G401.6 (cell line): Measurements from ENCODE around the gene LITAF.

Experiments
- FAIRE-seq: peaks from 2 replicates; lab custom pipeline; 2012; peaks lifted over from hg19 to GRCh38; lab: Jason Lieb, UNC

Gene LITAF

GRCh38 chr16:11586856-11587642, at the start of gene LITAF:
LITAF (minus strand) TSS chr16:11586919; CDS start chr16:11556730, 30,189 bp downstream.
- no peak for FAIRE-seq

- no peak for FAIRE-seq
Measured at GRCh38 chr16:11636172-11636721, 49.5 kb upstream of the LITAF start.

- no peak for FAIRE-seq
Measured at GRCh38 chr16:11635679-11636171, 49.0 kb upstream of the LITAF start.

- no peak for FAIRE-seq
Measured at GRCh38 chr16:11635113-11635652, 48.5 kb upstream of the LITAF start.

GRCh38 chr16:11634312-11634711, 47.6 kb upstream of the LITAF start:
- FAIRE-seq, result no peak

GRCh38 chr16:11633113-11633512, 46.4 kb upstream of the LITAF start:
- FAIRE-seq, result no peak

GRCh38 chr16:11632455-11632939, 45.8 kb upstream of the LITAF start:
- FAIRE-seq, result no peak

- no peak for FAIRE-seq
Measured at GRCh38 chr16:11631214-11631613, 44.5 kb upstream of the LITAF start.

GRCh38 chr16:11630768-11631056, 44.0 kb upstream of the LITAF start:
- FAIRE-seq, result no peak

- no peak for FAIRE-seq
Measured at GRCh38 chr16:11630046-11630767, 43.5 kb upstream of the LITAF start.

- FAIRE-seq, result no peak
Measured at GRCh38 chr16:11629071-11630030, 42.6 kb upstream of the LITAF start.

- FAIRE-seq, result no peak
Measured at GRCh38 chr16:11627822-11628457, 41.2 kb upstream of the LITAF start.

GRCh38 chr16:11627292-11627663, 40.6 kb upstream of the LITAF start:
- FAIRE-seq, result no peak

GRCh38 chr16:11626657-11627291, 40.1 kb upstream of the LITAF start:
- FAIRE-seq, result no peak

- no peak for FAIRE-seq
Measured at GRCh38 chr16:11625769-11626168, 39.0 kb upstream of the LITAF start.

GRCh38 chr16:11624636-11625607, 38.2 kb upstream of the LITAF start:
- no peak for FAIRE-seq

- no peak for FAIRE-seq
Measured at GRCh38 chr16:11624205-11624604, 37.5 kb upstream of the LITAF start.

- no peak for FAIRE-seq
Measured at GRCh38 chr16:11621920-11622651, 35.4 kb upstream of the LITAF start.

- no peak for FAIRE-seq
Measured at GRCh38 chr16:11621539-11621919, 34.8 kb upstream of the LITAF start.
